HepG2 (cell line): ENCODE measurements around the gene WDR81. TPM values are rescaled to one million over a fixed set of nuclear protein-coding genes. Genes with fewer than 3 reads are reported as not detected.

Experiments
- ASH2L ChIP-seq: fragments of 300-600, 200-600 bp; sonication (generic); IDR thresholded peaks from 2 replicates; pipeline ENCODE4 v1.7.0; 2017; ENCODE audit warnings: low read depth, mild to moderate bottlenecking, moderate library complexity, mixed read lengths, low read length; ENCODE audit not compliant: insufficient read length
- ATAD3A ChIP-seq: sonication (generic); formaldehyde crosslinking; IDR thresholded peaks from 2 replicates; pipeline ENCODE4 v1.4.0; 2020; ENCODE audit warnings: missing genetic modification reagents
- DMAP1 ChIP-seq: IDR thresholded peaks from 2 replicates; pipeline ENCODE4 v1.6.1; 2016
- DR1 ChIP-seq: sonication (generic); formaldehyde crosslinking; IDR thresholded peaks from 2 replicates; pipeline ENCODE4 v1.8.0; 2021; ENCODE audit warnings: mild to moderate bottlenecking, missing genetic modification reagents, inconsistent platforms
- EED ChIP-seq: sonication (generic); formaldehyde crosslinking; IDR thresholded peaks from 2 replicates; pipeline ENCODE4 v1.5.0; 2020; ENCODE audit warnings: mild to moderate bottlenecking, missing genetic modification reagents
- GATAD1 ChIP-seq: IDR thresholded peaks from 2 replicates; pipeline ENCODE4 v1.6.1; 2016; ENCODE audit warnings: missing genetic modification reagents, missing compliant biosample characterization
- GTF3A ChIP-seq: sonication (generic); formaldehyde crosslinking; conservative IDR thresholded peaks from 2 replicates; pipeline ENCODE4 v1.4.0; 2020; ENCODE audit warnings: mild to moderate bottlenecking, missing genetic modification reagents
- IKZF4 ChIP-seq: sonication (generic); formaldehyde crosslinking; IDR thresholded peaks from 2 replicates; pipeline ENCODE4 v1.5.1; 2020; ENCODE audit warnings: borderline replicate concordance, mild to moderate bottlenecking, low read depth, missing genetic modification reagents; ENCODE audit errors: not compliant biosample characterization
- JUNB ChIP-seq: sonication (generic); formaldehyde crosslinking; IDR thresholded peaks from 2 replicates; pipeline ENCODE4 v1.8.0; 2022; ENCODE audit warnings: missing genetic modification reagents, mild to moderate bottlenecking, borderline replicate concordance
- KAT7 ChIP-seq: IDR thresholded peaks from 2 replicates; pipeline ENCODE4 v1.6.1; 2018; ENCODE audit warnings: borderline replicate concordance, missing compliant biosample characterization
- KLF11 ChIP-seq: IDR thresholded peaks from 2 replicates; pipeline ENCODE4 v1.6.1; 2016; ENCODE audit warnings: missing compliant biosample characterization
- MEIS1 ChIP-seq: sonication (generic); formaldehyde crosslinking; IDR thresholded peaks from 2 replicates; pipeline ENCODE4 v1.9.0; 2021; ENCODE audit warnings: mild to moderate bottlenecking, missing genetic modification reagents, moderate library complexity, borderline replicate concordance
- MXD4 ChIP-seq: IDR thresholded peaks from 2 replicates; pipeline ENCODE4 v1.6.1; 2016; ENCODE audit warnings: mild to moderate bottlenecking, missing biosample characterization, missing genetic modification reagents
- MYC ChIP-seq: sonication (generic); formaldehyde crosslinking; IDR thresholded peaks from 2 replicates; pipeline ENCODE4 v1.9.0; 2021; ENCODE audit warnings: missing genetic modification reagents, borderline replicate concordance
- RBFOX2 ChIP-seq: fragments of 200-400 bp; formaldehyde crosslinking; IDR thresholded peaks from 2 replicates; pipeline ENCODE4 v1.6.1; 2017; ENCODE audit warnings: low read depth, mild to moderate bottlenecking, low read length
- SIN3A ChIP-seq: IDR thresholded peaks from 2 replicates; pipeline ENCODE4 v1.6.1; 2011; ENCODE audit warnings: low read depth, mild to moderate bottlenecking, control low read depth, low read length, borderline replicate concordance
- YEATS4 ChIP-seq: sonication (generic); formaldehyde crosslinking; IDR thresholded peaks from 2 replicates; pipeline ENCODE4 v1.4.0; 2020; ENCODE audit warnings: missing genetic modification reagents, borderline replicate concordance
- ZNF136 ChIP-seq: sonication (generic); formaldehyde crosslinking; IDR thresholded peaks from 2 replicates; pipeline ENCODE4 v1.8.1; 2022; ENCODE audit warnings: low read depth, mild to moderate bottlenecking, moderate library complexity, missing genetic modification reagents
- ZNF205 ChIP-seq: IDR thresholded peaks from 2 replicates; pipeline ENCODE4 v1.6.1; 2018; ENCODE audit warnings: missing biosample characterization, missing genetic modification reagents
- ZNF768 ChIP-seq: sonication (generic); formaldehyde crosslinking; IDR thresholded peaks from 2 replicates; pipeline ENCODE4 v1.4.0; 2020; ENCODE audit warnings: missing genetic modification reagents
- ZSCAN20 ChIP-seq: sonication (generic); formaldehyde crosslinking; IDR thresholded peaks from 2 replicates; pipeline ENCODE4 v1.4.0; 2020; ENCODE audit warnings: missing genetic modification reagents, mild to moderate bottlenecking, borderline replicate concordance
- polyA plus RNA-seq, 8 experiments: library from polyadenylated mRNA; depleted of rRNA in 3 of 8; stranded (reverse) in 7 of 8; unstranded in 1 of 8; fragments of >200 nt; fragmentation: Illumina TruSeq in 4 of 8; extraction: Trizol in 4 of 8; gene quantifications; 2 replicates each; pipeline versions ENCODE4 v1.2.1 to v1.2.3, GENCODE V29; 2011 to 2016; ENCODE audit warnings: low read depth in 4 of 8, missing spikeins in 1 of 8, mixed read lengths in 1 of 8; ENCODE audit not compliant: insufficient read depth in 1 of 8
- total RNA-seq, 5 experiments: library from RNA; depleted of rRNA; stranded (reverse); fragments of >200 nt; fragmentation: Illumina TruSeq; extraction: Trizol; gene quantifications; 2 replicates each; pipeline ENCODE4 v1.2.3, GENCODE V29; 2016; ENCODE audit warnings: low read depth in 1 of 5
- TF ChIP-seq, protein P1 (sequence below): sonication (generic); formaldehyde crosslinking; IDR thresholded peaks from 2 replicates; pipeline ENCODE4 v1.9.0; 2022; ENCODE audit warnings: missing genetic modification reagents, mild to moderate bottlenecking, borderline replicate concordance
- TF ChIP-seq, protein P2 (sequence below): sonication (generic); formaldehyde crosslinking; IDR thresholded peaks from 2 replicates; pipeline ENCODE4 v1.8.0; 2023; ENCODE audit warnings: mild to moderate bottlenecking, missing genetic modification reagents
- TF ChIP-seq, protein P3 (sequence below): sonication (generic); formaldehyde crosslinking; IDR thresholded peaks from 2 replicates; pipeline ENCODE4 v1.4.0; 2020; ENCODE audit warnings: missing genetic modification reagents, borderline replicate concordance
- TF ChIP-seq, protein P4 (sequence below): sonication (generic); formaldehyde crosslinking; IDR thresholded peaks from 2 replicates; pipeline ENCODE4 v1.5.1; 2020; ENCODE audit warnings: missing genetic modification reagents, mild to moderate bottlenecking, borderline replicate concordance

The WDR81 gene
- total and polyA plus RNA-seq, 2 of the 13 experiments (the other 11 are each of a cell fraction or from before 2014, with no cell fraction given) = 9.1 to 16.7 TPM

DNA sequence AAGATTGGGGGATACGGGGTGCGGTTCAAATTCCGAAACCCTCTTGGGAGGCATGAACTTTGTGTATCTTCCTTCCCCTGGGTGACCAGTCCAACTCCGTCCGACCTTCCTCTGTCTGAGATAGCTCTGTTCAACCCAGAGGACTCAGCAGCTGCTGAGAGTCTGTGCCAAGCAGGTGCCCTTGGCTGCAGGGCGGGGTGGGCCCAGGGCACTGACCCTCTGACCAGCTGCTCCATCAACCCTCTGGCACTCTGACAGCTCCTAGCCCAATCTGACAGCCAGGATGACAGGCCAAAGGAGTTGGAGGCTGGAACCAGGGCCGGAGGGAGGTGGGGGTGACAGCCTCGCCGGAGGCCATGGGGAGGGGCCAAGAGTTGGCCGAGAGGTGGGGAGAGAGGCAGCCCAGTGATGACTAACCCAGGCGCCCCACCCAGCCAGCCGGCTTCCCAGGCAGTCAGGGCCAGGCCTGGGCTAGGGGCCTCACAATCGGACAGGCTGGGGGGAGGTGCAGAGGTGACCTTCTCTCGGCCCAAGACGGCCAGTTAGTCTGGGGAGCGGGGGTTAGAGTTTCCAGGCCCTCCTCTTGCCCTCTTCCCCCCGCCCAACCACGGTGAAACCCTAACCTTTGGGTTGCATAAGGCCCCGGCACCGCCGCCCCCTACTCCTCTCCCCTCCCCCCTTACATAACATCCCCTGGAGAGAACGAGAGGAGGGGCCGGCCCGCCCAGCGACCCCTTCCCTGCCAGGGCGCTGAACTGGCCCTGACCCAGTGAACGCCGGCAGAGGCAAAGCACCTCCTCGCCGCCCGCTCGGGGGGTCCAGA, 9.3 kb upstream of the WDR81 start (continued):
- TF ChIP-seq IKZF4 (no peak), ZNF205 (CRISPR knock-in tag) (0 out of 2 replicates have a peak, but pooled peaks have one; percentile 18), DMAP1 (CRISPR knock-in tag) (0 out of 2 replicates have a peak, but pooled peaks have one; percentile 38), RBFOX2 (peak; percentile 59), ASH2L (peak; percentile 66), KAT7 (CRISPR knock-in tag) (peak; percentile 74; the same call in 1 of the 2 replicates), KLF11 (CRISPR knock-in tag) (peak; percentile 21; the same call in 1 of the 2 replicates), MYC (CRISPR knock-in tag) (peak; percentile 29; the same call in 1 of the 2 replicates), MXD4 (CRISPR knock-in tag) (peak; percentile 47), GATAD1 (CRISPR knock-in tag) (peak; percentile 51; the same call in 1 of the 2 replicates), ATAD3A (CRISPR knock-in tag) (no peak), ZSCAN20 (peak; percentile 23; the same call in 1 of the 2 replicates), EED (CRISPR knock-in tag) (peak; percentile 17; the same call in 1 of the 2 replicates), JUNB (CRISPR knock-in tag) (no peak), ZNF136 (CRISPR knock-in tag) (no peak), GTF3A (CRISPR knock-in tag) (0 out of 2 replicates have a peak, but pooled peaks have one; percentile 36), DR1 (CRISPR knock-in tag) (no peak), YEATS4 (CRISPR knock-in tag) (peak; percentile 50; the same call in 1 of the 2 replicates), MEIS1 (CRISPR knock-in tag) (peak; percentile 82; the same call in 1 of the 2 replicates), ZNF768 (peak; percentile 53; the same call in 1 of the 2 replicates), SIN3A (peak; percentile 80)
- TF ChIP-seq, protein P1, sequence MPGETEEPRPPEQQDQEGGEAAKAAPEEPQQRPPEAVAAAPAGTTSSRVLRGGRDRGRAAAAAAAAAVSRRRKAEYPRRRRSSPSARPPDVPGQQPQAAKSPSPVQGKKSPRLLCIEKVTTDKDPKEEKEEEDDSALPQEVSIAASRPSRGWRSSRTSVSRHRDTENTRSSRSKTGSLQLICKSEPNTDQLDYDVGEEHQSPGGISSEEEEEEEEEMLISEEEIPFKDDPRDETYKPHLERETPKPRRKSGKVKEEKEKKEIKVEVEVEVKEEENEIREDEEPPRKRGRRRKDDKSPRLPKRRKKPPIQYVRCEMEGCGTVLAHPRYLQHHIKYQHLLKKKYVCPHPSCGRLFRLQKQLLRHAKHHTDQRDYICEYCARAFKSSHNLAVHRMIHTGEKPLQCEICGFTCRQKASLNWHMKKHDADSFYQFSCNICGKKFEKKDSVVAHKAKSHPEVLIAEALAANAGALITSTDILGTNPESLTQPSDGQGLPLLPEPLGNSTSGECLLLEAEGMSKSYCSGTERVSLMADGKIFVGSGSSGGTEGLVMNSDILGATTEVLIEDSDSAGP (CRISPR knock-in tag) = peak; percentile 24
- TF ChIP-seq, protein P2, sequence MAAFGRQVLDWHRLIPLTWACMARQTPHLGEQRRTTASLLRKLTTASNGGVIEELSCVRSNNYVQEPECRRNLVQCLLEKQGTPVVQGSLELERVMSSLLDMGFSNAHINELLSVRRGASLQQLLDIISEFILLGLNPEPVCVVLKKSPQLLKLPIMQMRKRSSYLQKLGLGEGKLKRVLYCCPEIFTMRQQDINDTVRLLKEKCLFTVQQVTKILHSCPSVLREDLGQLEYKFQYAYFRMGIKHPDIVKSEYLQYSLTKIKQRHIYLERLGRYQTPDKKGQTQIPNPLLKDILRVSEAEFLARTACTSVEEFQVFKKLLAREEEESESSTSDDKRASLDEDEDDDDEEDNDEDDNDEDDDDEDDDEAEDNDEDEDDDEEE (CRISPR knock-in tag) = 0 out of 2 replicates have a peak, but pooled peaks have one; percentile 33
- TF ChIP-seq, protein P3, sequence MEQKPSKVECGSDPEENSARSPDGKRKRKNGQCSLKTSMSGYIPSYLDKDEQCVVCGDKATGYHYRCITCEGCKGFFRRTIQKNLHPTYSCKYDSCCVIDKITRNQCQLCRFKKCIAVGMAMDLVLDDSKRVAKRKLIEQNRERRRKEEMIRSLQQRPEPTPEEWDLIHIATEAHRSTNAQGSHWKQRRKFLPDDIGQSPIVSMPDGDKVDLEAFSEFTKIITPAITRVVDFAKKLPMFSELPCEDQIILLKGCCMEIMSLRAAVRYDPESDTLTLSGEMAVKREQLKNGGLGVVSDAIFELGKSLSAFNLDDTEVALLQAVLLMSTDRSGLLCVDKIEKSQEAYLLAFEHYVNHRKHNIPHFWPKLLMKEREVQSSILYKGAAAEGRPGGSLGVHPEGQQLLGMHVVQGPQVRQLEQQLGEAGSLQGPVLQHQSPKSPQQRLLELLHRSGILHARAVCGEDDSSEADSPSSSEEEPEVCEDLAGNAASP (CRISPR knock-in tag) = 0 out of 2 replicates have a peak, but pooled peaks have one; percentile 1
- TF ChIP-seq, protein P4, sequence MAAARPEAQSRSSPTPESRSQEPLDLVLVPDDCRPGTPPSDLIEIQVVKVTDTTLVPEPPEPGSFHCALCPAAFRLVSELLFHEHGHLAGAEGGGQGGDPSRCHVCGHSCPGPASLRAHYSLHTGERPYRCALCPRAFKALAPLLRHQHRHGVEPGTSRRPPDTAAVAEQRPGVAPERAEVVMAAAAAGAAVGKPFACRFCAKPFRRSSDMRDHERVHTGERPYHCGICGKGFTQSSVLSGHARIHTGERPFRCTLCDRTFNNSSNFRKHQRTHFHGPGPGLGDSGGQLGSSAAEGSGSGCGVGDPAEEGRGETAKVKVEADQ (CRISPR knock-in tag) = no peak
